Stomach (tissue), 9 donors: Measurements from ENCODE around the gene SIPA1L2. TPM values are rescaled to one million over a fixed set of nuclear protein-coding genes. Genes with fewer than 3 reads are reported as not detected.

ENCODE experiments used
- DNase-seq, 2 donors: peaks; one replicate each; pipeline versions ENCODE4 v3.0.0 to v3.0.0-alpha.2; 2013 to 2019
- H3K27ac ChIP-seq, 5 donors: fragments of 200-600 bp in 4 of 5; sonication (generic) in 4 of 5; one replicate each; pipeline ENCODE4 v1.5.1; 2013 to 2019; ENCODE audit warnings: mild to moderate bottlenecking in 1 of 5, moderate library complexity in 1 of 5
- H3K27me3 ChIP-seq, 3 donors: fragments of 200-600 bp; sonication (generic); one replicate each; pipeline ENCODE4 v1.5.1; 2017 to 2019; ENCODE audit warnings: mixed run types in 1 of 3
- H3K36me3 ChIP-seq, 4 donors: fragments of 200-600 bp; sonication (generic); 1 replicate in 3 of 4; 2 replicates in 1 of 4; pipeline ENCODE4 v1.5.1; 2016 to 2019
- H3K4me1 ChIP-seq, 4 donors: fragments of 200-600 bp; sonication (generic); one replicate each; pipeline ENCODE4 v1.5.1; 2016 to 2019
- H3K4me3 ChIP-seq, 4 donors: fragments of 200-600 bp; sonication (generic) in 3 of 4; one replicate each; pipeline ENCODE4 v1.5.1; 2016 to 2019; ENCODE audit warnings: mild to moderate bottlenecking in 1 of 4
- H3K9me3 ChIP-seq, 4 donors: fragments of 200-600 bp; sonication (generic); one replicate each; pipeline ENCODE4 v1.5.1; 2016 to 2019
- EP300 ChIP-seq: sonication (generic); formaldehyde crosslinking; IDR thresholded peaks from one replicate; pipeline ENCODE4 v1.6.1; 2017; ENCODE audit warnings: antibody characterized with exemption
- POLR2A ChIP-seq, 4 donors: fragments of 450-650 bp; IDR thresholded peaks; one replicate each; pipeline ENCODE4 v1.6.1; 2016; ENCODE audit warnings: antibody characterized with exemption in 4 of 4, control low read depth in 2 of 4, mild to moderate bottlenecking in 1 of 4, moderate library complexity in 1 of 4
- POLR2AphosphoS5 ChIP-seq, 3 donors: sonication (generic); formaldehyde crosslinking; IDR thresholded peaks; one replicate each; pipeline ENCODE4 v1.6.1; 2016; ENCODE audit warnings: antibody characterized with exemption in 3 of 3
- WGBS, 5 donors: extraction: QIAGEN DNeasy Blood & Tissue Kit in 3 of 5; methylation state at CpG; one replicate each; pipeline versions ENCODE4 v1.1.5 to v1.1.7; 2013 to 2018; 5-methylcytosine and 5-hydroxymethylcytosine counted together
- intact Hi-C: fragments of 100-400 bp; cut with DNase I; formaldehyde crosslinking; loops from one replicate; pipeline ENCODE4 v1.15.1; 2023; ENCODE audit warnings: low total_unique reads
- polyA plus RNA-seq, 3 donors: library from polyadenylated mRNA; stranded (reverse); fragments of 200-250 nt; gene quantifications; one replicate each; pipeline ENCODE4 v1.2.3, GENCODE V29; 2013
- total RNA-seq, 5 donors: library from RNA; depleted of rRNA; stranded (reverse); fragments of >200 nt; gene quantifications; one replicate each; pipeline versions ENCODE4 v1.1.0 to v1.2.3, GENCODE V29; 2014 to 2016
- TF ChIP-seq, protein P1 (sequence below), 7 experiments: fragments of 450-650 bp in 4 of 7; fragments of 200-600 bp in 3 of 7; sonication (generic) in 3 of 7; IDR thresholded peaks; one replicate each; pipeline ENCODE4 v1.5.1; 2016 to 2019; ENCODE audit warnings: antibody characterized with exemption in 7 of 7, control low read depth in 2 of 7, mild to moderate bottlenecking in 1 of 7
- donor health status: healthy with polysubstance abuse.
- donor health status: Bipolar disorder and iron deficiency.
- donor health status: healthy.

Gene SIPA1L2
- total and polyA plus RNA-seq, 8 donors: 2.5 to 240 (median 10.3) TPM

DNA sequence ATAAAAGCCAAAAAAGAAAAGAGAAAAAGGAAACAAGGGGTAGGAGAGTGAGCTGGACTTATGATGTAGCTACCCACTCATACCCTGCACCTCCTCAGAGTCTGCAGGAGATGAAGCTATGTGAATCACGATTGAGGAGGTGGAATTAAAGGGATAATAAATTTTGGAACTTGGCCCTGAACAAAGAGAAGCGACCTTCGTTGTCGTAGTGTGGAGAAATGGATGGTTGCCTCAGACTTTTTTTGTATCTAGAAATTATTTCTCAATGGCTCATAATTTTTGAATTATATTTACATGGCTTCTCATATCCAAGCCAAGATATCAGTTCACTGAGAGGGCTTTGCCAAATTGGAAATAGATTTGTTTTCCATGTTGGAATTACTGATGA, 37.8 kb upstream of the SIPA1L2 start:
- no peaks in the 10 kb centered on the region for H3K9me3 ChIP-seq
- TF ChIP-seq POLR2AphosphoS5 (IDR thresholded peaks at IDR 0.05): no peak
- TF ChIP-seq EP300: no peak
- no peak for TF ChIP-seq POLR2A (IDR thresholded peaks at IDR 0.05)
- TF ChIP-seq, protein P1, sequence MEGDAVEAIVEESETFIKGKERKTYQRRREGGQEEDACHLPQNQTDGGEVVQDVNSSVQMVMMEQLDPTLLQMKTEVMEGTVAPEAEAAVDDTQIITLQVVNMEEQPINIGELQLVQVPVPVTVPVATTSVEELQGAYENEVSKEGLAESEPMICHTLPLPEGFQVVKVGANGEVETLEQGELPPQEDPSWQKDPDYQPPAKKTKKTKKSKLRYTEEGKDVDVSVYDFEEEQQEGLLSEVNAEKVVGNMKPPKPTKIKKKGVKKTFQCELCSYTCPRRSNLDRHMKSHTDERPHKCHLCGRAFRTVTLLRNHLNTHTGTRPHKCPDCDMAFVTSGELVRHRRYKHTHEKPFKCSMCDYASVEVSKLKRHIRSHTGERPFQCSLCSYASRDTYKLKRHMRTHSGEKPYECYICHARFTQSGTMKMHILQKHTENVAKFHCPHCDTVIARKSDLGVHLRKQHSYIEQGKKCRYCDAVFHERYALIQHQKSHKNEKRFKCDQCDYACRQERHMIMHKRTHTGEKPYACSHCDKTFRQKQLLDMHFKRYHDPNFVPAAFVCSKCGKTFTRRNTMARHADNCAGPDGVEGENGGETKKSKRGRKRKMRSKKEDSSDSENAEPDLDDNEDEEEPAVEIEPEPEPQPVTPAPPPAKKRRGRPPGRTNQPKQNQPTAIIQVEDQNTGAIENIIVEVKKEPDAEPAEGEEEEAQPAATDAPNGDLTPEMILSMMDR (IDR thresholded peaks at IDR 0.05): no peak
- no peaks in the 10 kb centered on the region for H3K27me3 ChIP-seq
- no peak for DNase-seq
- H3K36me3 ChIP-seq: no peaks in the 10 kb centered on the region
- no peak overlapping the region for H3K4me3 ChIP-seq
- 48 to 73% (median 59%) methylated on average over 4 of the region's 4 CpGs for WGBS, 5 donors
- no peak overlapping the region for H3K27ac ChIP-seq
- intact Hi-C loops: no loop called here
- peaks cover 0 to 7% (median 2%) of the 10 kb centered on the region in 4 donors for H3K4me1 ChIP-seq

- DNase-seq: peak in 1 of 2 donors; percentile 8
- Histone ChIP-seq H3K9me3 (no peaks in the 10 kb centered on the region), H3K27ac (no peak overlapping the region), H3K36me3 (no peaks in the 10 kb centered on the region), H3K4me3 (no peak overlapping the region), H3K4me1 (peaks cover 0 to 7% (median 2%) of the 10 kb centered on the region in 4 donors), H3K27me3 (no peaks in the 10 kb centered on the region)
- WGBS, 5 donors: 34 to 49% (median 39%) methylated on average over 3 of the region's 3 CpGs
- no peak for TF ChIP-seq POLR2AphosphoS5 (IDR thresholded peaks at IDR 0.05)
- TF ChIP-seq, protein P1 (IDR thresholded peaks at IDR 0.05): no peak
- no peak for TF ChIP-seq POLR2A (IDR thresholded peaks at IDR 0.05)
- intact Hi-C loops: no loop called here
Measured at GRCh38 chr1:232667094-232667777, 37.3 kb upstream of the SIPA1L2 start.

DNA sequence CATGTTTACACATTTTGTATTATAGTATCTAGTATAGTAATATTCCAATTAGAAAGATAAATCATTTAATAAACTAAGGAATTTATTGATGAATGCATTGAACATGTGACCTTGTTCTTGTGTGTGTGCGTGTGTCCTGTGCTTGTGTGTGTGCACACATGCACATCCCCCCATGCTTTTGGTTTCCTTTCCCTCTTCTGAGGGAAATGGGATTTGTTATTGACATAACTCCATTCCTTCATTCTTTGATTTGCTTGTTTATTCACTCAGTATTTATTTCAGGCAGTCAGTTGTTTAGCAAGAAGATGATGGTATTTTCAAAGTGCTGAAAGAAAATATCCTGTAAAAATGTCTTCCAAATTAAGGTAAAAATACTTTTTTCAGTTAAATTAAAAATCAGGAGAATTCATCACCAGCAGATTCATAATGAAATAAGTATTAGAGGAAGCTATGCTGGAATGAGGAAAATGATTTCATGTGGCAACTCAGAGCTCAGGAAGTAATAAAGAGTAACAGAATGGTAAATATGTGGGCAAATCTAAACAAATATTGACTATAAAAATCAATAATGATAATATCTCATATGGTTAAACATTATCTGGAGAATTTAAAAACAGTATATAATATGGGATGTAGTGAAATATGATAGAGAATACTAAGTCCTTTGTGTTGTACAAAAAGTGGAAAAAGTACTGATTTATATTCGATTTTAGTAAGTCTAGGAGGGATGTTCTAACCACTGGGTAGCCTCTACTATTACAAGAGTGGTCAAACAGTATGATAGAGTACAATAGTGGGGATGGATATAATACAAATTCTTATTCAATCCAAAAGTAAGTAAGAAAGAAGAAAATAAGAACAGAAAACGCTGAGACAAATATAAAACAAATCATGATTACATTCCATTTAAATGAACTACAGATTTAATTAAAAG, 35.2 kb upstream of the SIPA1L2 start:
- Histone ChIP-seq H3K27ac (no peak overlapping the region), H3K4me3 (no peak overlapping the region), H3K36me3 (no peaks in the 10 kb centered on the region), H3K4me1 (peaks cover 0 to 7% (median 2%) of the 10 kb centered on the region in 4 donors), H3K27me3 (no peaks in the 10 kb centered on the region), H3K9me3 (no peaks in the 10 kb centered on the region)
- TF ChIP-seq POLR2AphosphoS5 (IDR thresholded peaks at IDR 0.05) (no peak), POLR2A (IDR thresholded peaks at IDR 0.05) (no peak), EP300 (no peak)
- TF ChIP-seq, protein P1 (IDR thresholded peaks at IDR 0.05): no peak
- 76 to 86% (median 81%) methylated on average over 3 of the region's 3 CpGs for whole genome bisulfite sequencing, 5 donors
- no peak for DNase-seq
- intact Hi-C loops: no loop called here

- Histone ChIP-seq H3K36me3 (no peaks in the 10 kb centered on the region), H3K27ac (no peak overlapping the region), H3K27me3 (no peaks in the 10 kb centered on the region), H3K9me3 (no peaks in the 10 kb centered on the region), H3K4me3 (no peak overlapping the region), H3K4me1 (peaks cover 0 to 6% (median 2%) of the 10 kb centered on the region in 4 donors)
- WGBS, 5 donors: 66 to 75% (median 67%) methylated on average over 7 of the region's 7 CpGs
- no peak for DNase-seq
- TF ChIP-seq POLR2A (IDR thresholded peaks at IDR 0.05) (no peak), EP300 (no peak), POLR2AphosphoS5 (IDR thresholded peaks at IDR 0.05) (no peak)
- TF ChIP-seq, protein P1 (IDR thresholded peaks at IDR 0.05): no peak
- intact Hi-C loops: no loop called here
Measured at GRCh38 chr1:232662910-232663309, 33.0 kb upstream of the SIPA1L2 start.
